Thyroid gland (tissue), 4 donors: ENCODE measurements around the gene RPS6KA1. TPM values are rescaled to one million over a fixed set of nuclear protein-coding genes. Genes with fewer than 3 reads are reported as not detected.
A peak's percentile ranks its signal among the peaks of the same experiment; 100 is the strongest.

Source experiments
- DNase-seq, 2 donors: peaks; one replicate each; pipeline ENCODE4 v3.0.0-alpha.2; 2019
- H3K27ac ChIP-seq, 3 donors: fragments of 200-600 bp; sonication (generic); 1 replicate in 2 of 3; 2 replicates in 1 of 3; pipeline ENCODE4 v1.5.1; 2016 to 2019; ENCODE audit warnings: mild to moderate bottlenecking in 1 of 3, moderate library complexity in 1 of 3
- H3K27me3 ChIP-seq: fragments of 200-600 bp; sonication (generic); one replicate; pipeline ENCODE4 v1.5.1; 2019
- H3K36me3 ChIP-seq, 2 donors: fragments of 200-600 bp; sonication (generic); one replicate each; pipeline ENCODE4 v1.5.1; 2016 to 2019
- H3K4me1 ChIP-seq, 2 donors: fragments of 200-600 bp; sonication (generic); one replicate each; pipeline ENCODE4 v1.5.1; 2017 to 2019
- H3K4me3 ChIP-seq, 3 donors: fragments of 200-600 bp; sonication (generic); replicated peaks in 1 of 3; 1 replicate in 2 of 3; 2 replicates in 1 of 3; pipeline ENCODE4 v1.5.1; 2016; ENCODE audit warnings: mild to moderate bottlenecking in 1 of 3
- H3K9me3 ChIP-seq: fragments of 200-600 bp; sonication (generic); one replicate; pipeline ENCODE4 v1.5.1; 2017
- CTCF ChIP-seq, 6 experiments: fragments of 200-600 bp in 3 of 6; fragments of 450-650 bp in 3 of 6; sonication (generic) in 3 of 6; IDR thresholded peaks; one replicate each; pipeline ENCODE4 v1.5.1; 2016 to 2019; ENCODE audit warnings: antibody characterized with exemption in 6 of 6, mild to moderate bottlenecking in 2 of 6, inconsistent platforms in 1 of 6, moderate library complexity in 1 of 6
- POLR2A ChIP-seq, 2 donors: fragments of 450-650 bp; IDR thresholded peaks; one replicate each; pipeline ENCODE4 v1.6.1; 2017; ENCODE audit warnings: antibody characterized with exemption in 2 of 2, mild to moderate bottlenecking in 2 of 2, moderate library complexity in 1 of 2
- WGBS, 2 donors: methylation state at CpG; one replicate each; pipeline ENCODE4 v1.1.5; 2017; 5-methylcytosine and 5-hydroxymethylcytosine counted together
- intact Hi-C: fragments of 100-400 bp; cut with DNase I; formaldehyde crosslinking; loops from one replicate; pipeline ENCODE4 v1.15.1; 2023
- total RNA-seq, 4 donors: library from RNA; depleted of rRNA; stranded (reverse); fragments of >200 nt; gene quantifications; one replicate each; pipeline ENCODE4 v1.2.3, GENCODE V29; 2016

The RPS6KA1 gene
- total RNA-seq, 4 donors from 2014 or later: 55.8 to 98.6 (median 76.3) TPM

- WGBS, 2 donors: 18 to 33% methylated on average over 4 to 5 of the region's 9 CpGs
- TF ChIP-seq POLR2A (IDR thresholded peaks at IDR 0.05) (peak in 1 of 2 donors; percentile 62), CTCF (IDR thresholded peaks at IDR 0.05) (peak in 5 of 6 experiments; percentile 19 to 87 (median 82))
- intact Hi-C loops: loop anchor here (2.0 kb wide), 1 partner anchor 30 kb away; no protein-coding TSS in a partner anchor
- Histone ChIP-seq H3K4me3 (peak overlapping the region; percentile 41 to 75 (median 47)), H3K27me3 (no peaks in the 10 kb centered on the region), H3K36me3 (no peaks in the 10 kb centered on the region), H3K27ac (peak overlapping the region; percentile 53 to 94 (median 70)), H3K9me3 (no peaks in the 10 kb centered on the region), H3K4me1 (peaks cover 30 to 52% of the 10 kb centered on the region in 2 donors)
- DNase-seq: peak; percentile 91 to 92
Observed at GRCh38 chr1:26530895-26531598, 1.5 kb downstream of the RPS6KA1 start.

GRCh38 chr1:26531651-26532131 lies 2.1 kb downstream of the RPS6KA1 start:
- peak; percentile 79 for DNase-seq
- peak overlapping the region in 1 of 3 donors; percentile 75 for H3K4me3 ChIP-seq
- intact Hi-C loops: loop anchor here (2.0 kb wide), 1 partner anchor 31 kb away; no protein-coding TSS in a partner anchor
- no peaks in the 10 kb centered on the region for H3K27me3 ChIP-seq
- H3K4me1 ChIP-seq: peaks cover 30 to 52% of the 10 kb centered on the region in 2 donors
- WGBS, 2 donors: 49 to 56% methylated on average over 4 to 10 of the region's 12 CpGs
- no peak for TF ChIP-seq POLR2A (IDR thresholded peaks at IDR 0.05)
- no peak for TF ChIP-seq CTCF (IDR thresholded peaks at IDR 0.05)
- H3K9me3 ChIP-seq: no peaks in the 10 kb centered on the region
- peak overlapping the region; percentile 50 to 94 (median 64) for H3K27ac ChIP-seq
- H3K36me3 ChIP-seq: no peaks in the 10 kb centered on the region

GRCh38 chr1:26533951-26534509 lies 4.5 kb downstream of the RPS6KA1 start:
- Histone ChIP-seq H3K36me3 (peaks cover 0 to 11% of the 10 kb centered on the region in 2 donors), H3K27ac (no peak overlapping the region), H3K4me1 (peaks cover 30 to 52% of the 10 kb centered on the region in 2 donors), H3K27me3 (no peaks in the 10 kb centered on the region), H3K4me3 (no peak overlapping the region), H3K9me3 (no peaks in the 10 kb centered on the region)
- TF ChIP-seq POLR2A (IDR thresholded peaks at IDR 0.05): no peak
- no peak for TF ChIP-seq CTCF (IDR thresholded peaks at IDR 0.05)
- intact Hi-C loops: no loop called here
- DNase-seq: peak in 1 of 2 donors; percentile 16
- 63 to 72% methylated on average over 4 to 5 of the region's 5 CpGs for WGBS, 2 donors

GRCh38 chr1:26535201-26535600 lies 5.6 kb downstream of the RPS6KA1 start:
- H3K4me3 ChIP-seq: no peak overlapping the region
- H3K36me3 ChIP-seq: peaks cover 0 to 11% of the 10 kb centered on the region in 2 donors
- H3K4me1 ChIP-seq: peaks cover 28 to 54% of the 10 kb centered on the region in 2 donors
- no peak overlapping the region for H3K27ac ChIP-seq
- H3K9me3 ChIP-seq: no peaks in the 10 kb centered on the region
- no peaks in the 10 kb centered on the region for H3K27me3 ChIP-seq
- DNase-seq: no peak
- TF ChIP-seq POLR2A (IDR thresholded peaks at IDR 0.05): no peak
- TF ChIP-seq CTCF (IDR thresholded peaks at IDR 0.05): no peak
- WGBS, 2 donors: 46 to 50% methylated on average over 1 of the region's 1 CpG
- intact Hi-C loops: no loop called here

GRCh38 chr1:26536081-26536480 lies 6.5 kb downstream of the RPS6KA1 start:
- intact Hi-C loops: no loop called here
- DNase-seq: no peak

More at GRCh38 chr1:26536081-26536480, 6.5 kb downstream of the RPS6KA1 start:
- H3K9me3 ChIP-seq: no peaks in the 10 kb centered on the region
- no peaks in the 10 kb centered on the region for H3K27me3 ChIP-seq
- no peak overlapping the region for H3K27ac ChIP-seq
- peaks cover 20 to 46% of the 10 kb centered on the region in 2 donors for H3K4me1 ChIP-seq
- TF ChIP-seq CTCF (IDR thresholded peaks at IDR 0.05) (no peak), POLR2A (IDR thresholded peaks at IDR 0.05) (no peak)
- WGBS, 2 donors: 87 to 88% methylated on average over 5 of the region's 5 CpGs
- peaks cover 0 to 11% of the 10 kb centered on the region in 2 donors for H3K36me3 ChIP-seq
- no peak overlapping the region for H3K4me3 ChIP-seq
